ENCODE results near the gene LY6G6D.

DNA sequence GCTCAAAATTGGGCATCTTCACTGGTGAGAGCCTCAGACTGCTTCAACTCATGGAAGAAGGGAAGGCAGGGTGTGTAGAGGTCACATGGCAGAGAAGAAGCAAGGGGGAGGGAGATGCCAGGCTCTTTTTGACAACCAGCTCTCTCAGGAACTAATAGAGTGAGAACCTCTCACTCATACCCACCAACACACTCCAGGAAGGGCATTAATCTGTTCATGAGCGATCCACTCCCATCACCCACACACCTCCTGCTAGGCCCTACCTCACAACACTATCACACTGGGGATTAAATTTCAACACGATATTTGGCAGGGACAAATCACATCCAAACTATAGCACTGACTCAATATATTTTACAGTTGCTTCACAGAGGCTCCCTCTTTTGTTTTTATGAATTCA lies 26.7 kb downstream of the LY6G6D start:
- TF ChIP-seq, protein P1, sequence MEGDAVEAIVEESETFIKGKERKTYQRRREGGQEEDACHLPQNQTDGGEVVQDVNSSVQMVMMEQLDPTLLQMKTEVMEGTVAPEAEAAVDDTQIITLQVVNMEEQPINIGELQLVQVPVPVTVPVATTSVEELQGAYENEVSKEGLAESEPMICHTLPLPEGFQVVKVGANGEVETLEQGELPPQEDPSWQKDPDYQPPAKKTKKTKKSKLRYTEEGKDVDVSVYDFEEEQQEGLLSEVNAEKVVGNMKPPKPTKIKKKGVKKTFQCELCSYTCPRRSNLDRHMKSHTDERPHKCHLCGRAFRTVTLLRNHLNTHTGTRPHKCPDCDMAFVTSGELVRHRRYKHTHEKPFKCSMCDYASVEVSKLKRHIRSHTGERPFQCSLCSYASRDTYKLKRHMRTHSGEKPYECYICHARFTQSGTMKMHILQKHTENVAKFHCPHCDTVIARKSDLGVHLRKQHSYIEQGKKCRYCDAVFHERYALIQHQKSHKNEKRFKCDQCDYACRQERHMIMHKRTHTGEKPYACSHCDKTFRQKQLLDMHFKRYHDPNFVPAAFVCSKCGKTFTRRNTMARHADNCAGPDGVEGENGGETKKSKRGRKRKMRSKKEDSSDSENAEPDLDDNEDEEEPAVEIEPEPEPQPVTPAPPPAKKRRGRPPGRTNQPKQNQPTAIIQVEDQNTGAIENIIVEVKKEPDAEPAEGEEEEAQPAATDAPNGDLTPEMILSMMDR (conservative IDR thresholded peaks at IDR 0.05) = no peak
- no peak for TF ChIP-seq ZFX (IDR thresholded peaks at IDR 0.05)
